Common myeloid progenitor, CD34-positive (primary cell): Measurements from ENCODE around the gene SPAG7.

Experiments
- CTCF ChIA-PET: fragments of 350-600 bp; sonication (Branson Sonifier 250); formaldehyde crosslinking; loops from one replicate; lab custom pipeline; 2021; ENCODE audit warnings: antibody characterized with exemption; lab: Charles Lee
- POLR2A ChIA-PET: fragments of 350-600 bp; sonication (Branson Sonifier 250); formaldehyde crosslinking; loops from one replicate; lab custom pipeline; 2021; ENCODE audit warnings: antibody characterized with exemption; lab: Charles Lee
- DNase-seq, 3 donors: peaks; one replicate each; pipeline versions ENCODE4 v3.0.0 to v3.0.0-alpha.2; 2013
- H3K27ac ChIP-seq, 2 experiments: 1 replicate in 1 of 2; 2 replicates in 1 of 2; pipeline ENCODE4 v1.7.0; 2013; ENCODE audit warnings: inconsistent platforms in 2 of 2, low read length in 2 of 2, mild to moderate bottlenecking in 2 of 2, low read depth in 1 of 2, moderate library complexity in 1 of 2; ENCODE audit not compliant: severe bottlenecking in 2 of 2, insufficient read depth in 1 of 2, poor library complexity in 1 of 2
- H3K27me3 ChIP-seq, 5 experiments: replicated peaks in 2 of 5; 1 replicate in 3 of 5; 2 replicates in 2 of 5; pipeline versions ENCODE4 v1.6.1 to v1.7.0; 2013; ENCODE audit warnings: low read length in 4 of 5, mild to moderate bottlenecking in 2 of 5, moderate library complexity in 2 of 5, inconsistent platforms in 1 of 5; ENCODE audit not compliant: insufficient read depth in 5 of 5, control insufficient read depth in 4 of 5
- H3K36me3 ChIP-seq, 4 experiments: 1 replicate in 2 of 4; 2 replicates in 2 of 4; pipeline versions ENCODE4 v1.6.1 to v1.7.0; 2013; ENCODE audit warnings: low read length in 3 of 4, control low read depth in 1 of 4, mild to moderate bottlenecking in 1 of 4; ENCODE audit not compliant: control insufficient read depth in 4 of 4, insufficient read depth in 4 of 4
- H3K4me1 ChIP-seq, 4 experiments: 1 replicate in 3 of 4; 2 replicates in 1 of 4; pipeline versions ENCODE4 v1.6.1 to v1.7.1; 2013; ENCODE audit warnings: low read length in 3 of 4, mild to moderate bottlenecking in 3 of 4, control low read depth in 1 of 4, inconsistent platforms in 1 of 4, moderate library complexity in 1 of 4; ENCODE audit not compliant: control insufficient read depth in 4 of 4, insufficient read depth in 4 of 4; ENCODE audit errors: control extremely low read depth in 1 of 4
- H3K4me3 ChIP-seq, 7 experiments: 1 replicate in 4 of 7; 2 replicates in 3 of 7; pipeline versions ENCODE4 v1.5.1 to v1.7.0; 2013; ENCODE audit warnings: mild to moderate bottlenecking in 7 of 7, low read length in 6 of 7, moderate library complexity in 6 of 7, inconsistent platforms in 2 of 7, low read depth in 2 of 7, control low read depth in 1 of 7; ENCODE audit not compliant: insufficient read depth in 4 of 7, control insufficient read depth in 1 of 7; ENCODE audit errors: extremely low read depth in 1 of 7
- H3K9me3 ChIP-seq, 5 experiments: 1 replicate in 4 of 5; 2 replicates in 1 of 5; pipeline versions ENCODE4 v1.6.1 to v1.7.1; 2013; ENCODE audit warnings: low read length in 4 of 5, mild to moderate bottlenecking in 2 of 5, inconsistent platforms in 1 of 5, low read depth in 1 of 5, moderate library complexity in 1 of 5; ENCODE audit not compliant: control insufficient read depth in 4 of 5, insufficient read depth in 2 of 5; ENCODE audit errors: control extremely low read depth in 1 of 5
- WGBS: methylation state at CpG from one replicate; pipeline ENCODE4 v1.1.5; 2013; ENCODE audit not compliant: insufficient coverage; 5-methylcytosine and 5-hydroxymethylcytosine counted together

Gene SPAG7

GRCh38 chr17:4947411-4948165 lies 20.0 kb downstream of the SPAG7 start:
- Histone ChIP-seq H3K27ac (peak overlapping the region; percentile 70 to 87), H3K4me1 (peaks cover 30 to 73% (median 68%) of the 10 kb centered on the region in 4 experiments), H3K36me3 (peaks cover 0 to 39% (median 26%) of the 10 kb centered on the region in 4 experiments), H3K27me3 (no peaks in the 10 kb centered on the region), H3K4me3 (peak overlapping the region; percentile 72 to 98 (median 94)), H3K9me3 (no peaks in the 10 kb centered on the region)
- POLR2A ChIA-PET = interaction anchor here (1.0 to 3.0 kb wide), 3 partner anchors 8 to 48 kb away, joined by 3 to 17 read pairs (median 4); partner anchors contain the start of genes C17orf107, RNF167 and SLC25A11
- CTCF ChIA-PET = interaction anchor here (1.1 to 1.7 kb wide), 8 partner anchors 8 to 113 kb away, joined by 3 to 8 read pairs (median 4); no protein-coding TSS in a partner anchor
- peak in 2 of 3 donors; percentile 52 to 57 for DNase-seq
- under 1% methylated on average over 22 of the region's 56 CpGs for WGBS

DNA sequence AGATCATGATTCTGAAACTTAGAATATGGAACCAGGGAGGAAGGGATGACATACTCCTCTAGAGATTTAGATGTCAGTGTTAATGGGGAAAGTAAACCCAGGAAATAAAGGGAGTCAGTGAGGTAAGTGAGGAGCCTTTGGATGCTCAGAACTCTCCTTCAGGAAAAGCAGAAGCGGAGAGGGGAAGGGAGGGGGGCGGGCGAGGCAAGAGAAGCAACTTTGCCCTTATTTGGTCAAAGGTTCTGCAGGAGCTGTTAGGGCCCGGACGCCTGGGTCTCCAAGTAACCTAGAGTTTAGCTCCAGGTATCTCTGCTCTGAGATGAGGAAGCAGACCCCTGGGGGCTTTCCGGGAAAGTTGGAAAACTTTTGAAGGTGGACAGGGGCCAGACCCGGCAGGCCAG lies 20.6 kb downstream of the SPAG7 start:
- ChIA-PET POLR2A (interaction anchor here (1.1 to 1.3 kb wide), 2 partner anchors 21 to 48 kb away, joined by 4 read pairs; partner anchors contain the start of genes C17orf107 and SPAG7), CTCF (interaction anchor here (1.1 to 1.7 kb wide), 8 partner anchors 8 to 114 kb away, joined by 3 to 8 read pairs (median 4); no protein-coding TSS in a partner anchor)
- 0% methylated on average over 5 of the region's 7 CpGs for WGBS
- no peak for DNase-seq
- Histone ChIP-seq H3K4me3 (peak overlapping the region; percentile 8 to 98 (median 90)), H3K27me3 (no peaks in the 10 kb centered on the region), H3K9me3 (no peaks in the 10 kb centered on the region), H3K4me1 (peaks cover 30 to 78% (median 74%) of the 10 kb centered on the region in 4 experiments), H3K36me3 (peaks cover 0 to 45% (median 29%) of the 10 kb centered on the region in 4 experiments), H3K27ac (peak overlapping the region; percentile 33 to 87)

DNA sequence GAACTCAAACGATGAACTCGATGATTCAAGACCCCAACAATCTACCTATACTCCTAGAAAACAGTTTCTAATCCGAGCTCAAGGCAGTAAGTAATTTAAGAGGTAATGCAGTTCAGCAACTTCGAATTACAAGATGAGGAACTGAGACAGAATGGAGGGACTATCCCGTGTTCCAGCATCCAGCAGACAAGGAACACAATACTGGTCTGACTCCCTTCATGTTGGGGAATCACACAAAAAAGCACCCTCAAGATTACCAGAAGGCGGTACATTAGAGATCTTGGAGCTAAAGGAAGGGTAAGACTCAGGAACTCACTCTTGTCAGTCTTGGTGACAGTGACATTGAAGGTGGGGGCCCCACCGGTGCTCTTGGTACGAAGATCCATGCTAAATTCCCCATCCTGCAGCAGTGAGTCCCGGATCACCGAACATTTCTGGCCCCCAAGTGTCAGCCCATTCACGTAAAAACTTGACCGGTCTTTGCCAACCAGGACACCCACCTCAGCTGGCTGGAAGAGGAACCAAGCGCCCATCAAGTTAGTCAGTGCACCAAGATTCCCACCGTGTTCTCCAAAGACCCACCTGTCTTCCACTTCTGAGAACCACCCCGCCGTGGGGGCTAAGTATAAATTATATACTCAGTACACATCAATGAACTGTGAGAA lies 21.2 kb downstream of the SPAG7 start:
- ChIA-PET CTCF (interaction anchor here (1.1 to 1.7 kb wide), 8 partner anchors 9 to 114 kb away, joined by 3 to 8 read pairs (median 4); no protein-coding TSS in a partner anchor), POLR2A (interaction anchor here (1.1 to 1.3 kb wide), 2 partner anchors 21 to 47 kb away, joined by 4 read pairs; partner anchors contain the start of genes C17orf107 and SPAG7)
- Histone ChIP-seq H3K27me3 (no peaks in the 10 kb centered on the region), H3K4me1 (peaks cover 30 to 80% (median 78%) of the 10 kb centered on the region in 4 experiments), H3K36me3 (peaks cover 0 to 46% (median 29%) of the 10 kb centered on the region in 4 experiments), H3K9me3 (no peaks in the 10 kb centered on the region), H3K4me3 (peak overlapping the region in 6 of 7 experiments; percentile 72 to 98 (median 93)), H3K27ac (peak overlapping the region; percentile 33 to 87)
- 47% methylated on average over 10 of the region's 16 CpGs for WGBS
- no peak for DNase-seq

- no peak for DNase-seq
- Histone ChIP-seq H3K36me3 (peaks cover 0 to 46% (median 29%) of the 10 kb centered on the region in 4 experiments), H3K27ac (peak overlapping the region; percentile 27 to 87), H3K9me3 (no peaks in the 10 kb centered on the region), H3K27me3 (no peaks in the 10 kb centered on the region), H3K4me1 (peaks cover 34 to 80% (median 79%) of the 10 kb centered on the region in 4 experiments), H3K4me3 (peak overlapping the region in 5 of 7 experiments; percentile 72 to 98 (median 90))
- WGBS = no CpG with 5 or more reads among the region's 4 CpGs
- ChIA-PET CTCF (interaction anchor here (1.2 to 1.7 kb wide), 3 partner anchors 9 to 21 kb away, joined by 4 to 8 read pairs (median 5); no protein-coding TSS in a partner anchor), POLR2A (interaction anchor here (1.3 kb wide), 1 partner anchor 22 kb away, joined by 4 read pairs; the partner anchor contains the start of gene SPAG7)
Measured at GRCh38 chr17:4945944-4946280, 21.7 kb downstream of the SPAG7 start.

GRCh38 chr17:4945176-4945943 lies 22.3 kb downstream of the SPAG7 start:
- CTCF ChIA-PET = interaction anchor here (0.6 to 1.2 kb wide), 3 partner anchors 10 to 37 kb away, joined by 3 to 5 read pairs (median 4); no protein-coding TSS in a partner anchor
- Histone ChIP-seq H3K27me3 (no peaks in the 10 kb centered on the region), H3K9me3 (no peaks in the 10 kb centered on the region), H3K4me3 (peak overlapping the region in 5 of 7 experiments; percentile 13 to 98 (median 65)), H3K4me1 (peaks cover 32 to 76% (median 75%) of the 10 kb centered on the region in 4 experiments), H3K36me3 (peaks cover 0 to 46% (median 29%) of the 10 kb centered on the region in 4 experiments), H3K27ac (peak overlapping the region; percentile 48 to 87)
- 10% methylated on average over 2 of the region's 7 CpGs for WGBS
- DNase-seq = peak in 2 of 3 donors; percentile 71 to 74
- POLR2A ChIA-PET = interaction anchor here (1.3 kb wide), 1 partner anchor 22 kb away, joined by 4 read pairs; the partner anchor contains the start of gene SPAG7
